ENCODE data around the gene MPST.

Gene MPST

DNA sequence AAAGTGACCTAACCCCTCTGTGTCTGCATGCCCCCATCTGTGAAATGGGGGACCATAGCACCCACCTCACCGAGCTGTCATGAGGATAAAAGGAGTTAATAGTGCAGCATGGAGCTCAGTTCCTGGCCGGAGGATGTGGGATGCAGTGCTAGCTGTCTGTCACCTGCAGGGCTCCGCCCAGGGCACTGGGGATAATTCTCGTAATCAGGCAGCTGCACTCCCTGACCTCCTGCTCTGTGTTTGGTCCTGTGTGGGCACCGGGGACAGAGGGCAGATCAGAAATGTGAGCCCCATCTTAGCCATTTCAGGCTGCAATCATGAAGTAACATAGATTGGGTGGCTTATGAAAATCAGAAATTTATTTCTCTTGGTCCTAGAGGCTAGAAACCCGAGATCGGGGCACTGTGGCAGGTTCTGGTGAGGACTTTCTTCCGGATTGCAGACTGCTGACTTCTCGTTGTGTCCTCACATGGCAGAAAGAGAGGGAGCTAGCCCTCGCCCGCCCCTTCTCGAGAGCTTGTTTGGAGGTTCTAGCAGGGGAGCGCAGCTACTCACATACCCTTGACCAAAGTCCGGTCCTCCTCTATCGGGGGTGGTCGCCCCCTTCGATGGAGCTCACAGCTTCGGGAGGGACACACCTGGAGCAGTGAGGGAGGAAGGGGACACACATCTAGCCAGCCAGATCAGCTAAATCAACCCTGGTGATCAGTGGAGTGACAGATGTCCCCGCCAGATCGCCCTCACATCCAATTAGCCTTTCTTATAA, 35.2 kb downstream of the MPST start:
- 0 out of 2 replicates have a peak, but pooled peaks have one; percentile 11 for TF ChIP-seq ZNF768 (tag by site-specific recombination; IDR thresholded peaks at IDR 0.05)
- TF ChIP-seq RBAK (tag by site-specific recombination; IDR thresholded peaks at IDR 0.05): no peak
- H3K4me3 ChIP-seq (ENCODE audit: low read depth, low read length): no peak overlapping the region
- H3K9me3 ChIP-seq (ENCODE audit: control insufficient read depth, insufficient read depth, low read depth, low read length): no peaks in the 10 kb centered on the region
- CTCF ChIA-PET: interaction anchor here (0.7 to 2.6 kb wide), 6 partner anchors 9 to 202 kb away, joined by 3 to 9 read pairs (median 4); no protein-coding TSS in a partner anchor
- POLR2A ChIA-PET: interaction anchor here (0.5 kb wide), 1 partner anchor 10 kb away, joined by 3 read pairs; no protein-coding TSS in a partner anchor
- peaks cover 0 to 70% of the 10 kb centered on the region in 2 experiments; a peak in 1 of 3 replicates for H3K36me3 ChIP-seq (ENCODE audit: control insufficient read depth in 2 of 2, insufficient read depth in 1 of 2, low read length in 2 of 2)
- peaks cover 5% of the 10 kb centered on the region; the same call in 1 of the 2 replicates for H3K4me1 ChIP-seq (ENCODE audit: control insufficient read depth, insufficient read depth, low read length)
- no peak overlapping the region for H3K27ac ChIP-seq (ENCODE audit: extremely low read depth, low read depth, low read length)

DNA sequence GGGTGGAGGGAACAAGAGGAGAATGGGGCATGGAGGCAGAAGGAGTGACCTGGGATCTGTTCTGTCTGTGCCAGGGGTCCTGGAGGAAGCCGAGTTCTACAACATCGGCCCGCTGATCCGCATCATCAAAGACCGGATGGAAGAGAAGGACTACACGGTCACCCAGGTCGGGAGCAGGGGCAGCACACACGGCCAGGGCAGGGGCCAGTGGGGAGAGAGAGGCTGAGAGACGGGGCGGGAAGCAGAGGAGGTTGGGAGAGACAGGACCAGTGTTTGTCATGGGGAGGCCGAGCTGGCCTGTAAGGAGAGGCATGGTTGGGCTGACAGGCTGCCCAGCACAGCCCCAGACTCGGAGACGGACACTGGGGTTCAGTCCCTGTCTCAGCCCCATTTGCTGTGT, 36.7 kb downstream of the MPST start:
- CTCF ChIA-PET: interaction anchor here (1.5 to 2.6 kb wide), 2 partner anchors 144 to 200 kb away, joined by 4 to 9 read pairs; no protein-coding TSS in a partner anchor
- TF ChIP-seq ZNF24 (tag by site-specific recombination; IDR thresholded peaks at IDR 0.05) (no peak), ZNF398 (tag by site-specific recombination; IDR thresholded peaks at IDR 0.05) (no peak), ZNF843 (tag by site-specific recombination; IDR thresholded peaks at IDR 0.05) (no peak), ZNF777 (tag by site-specific recombination; IDR thresholded peaks at IDR 0.05; ENCODE audit: borderline replicate concordance) (no peak), GFI1B (tag by site-specific recombination; IDR thresholded peaks at IDR 0.05) (no peak), ZNF830 (tag by site-specific recombination; IDR thresholded peaks at IDR 0.05; ENCODE audit: low read depth) (no peak), ZBTB1 (tag by site-specific recombination; IDR thresholded peaks at IDR 0.05) (no peak), KLF16 (tag by site-specific recombination; IDR thresholded peaks at IDR 0.05) (no peak), KLF8 (tag by site-specific recombination; IDR thresholded peaks at IDR 0.05) (no peak), ZNF341 (tag by site-specific recombination; IDR thresholded peaks at IDR 0.05; ENCODE audit: low read depth) (no peak), HOXA7 (CRISPR knock-in tag; IDR thresholded peaks at IDR 0.05; ENCODE audit: borderline replicate concordance) (no peak), SP3 (tag by site-specific recombination; IDR thresholded peaks at IDR 0.05) (no peak), ZNF280C (tag by site-specific recombination; IDR thresholded peaks at IDR 0.05) (no peak), ZNF560 (tag by site-specific recombination; IDR thresholded peaks at IDR 0.05; ENCODE audit: borderline replicate concordance) (no peak), ZFP37 (tag by site-specific recombination; IDR thresholded peaks at IDR 0.05) (no peak), ZNF664 (tag by site-specific recombination; IDR thresholded peaks at IDR 0.05) (no peak), ZNF157 (tag by site-specific recombination; IDR thresholded peaks at IDR 0.05) (no peak), FEZF1 (tag by site-specific recombination; IDR thresholded peaks at IDR 0.05) (no peak)
- TF ChIP-seq, protein P1, sequence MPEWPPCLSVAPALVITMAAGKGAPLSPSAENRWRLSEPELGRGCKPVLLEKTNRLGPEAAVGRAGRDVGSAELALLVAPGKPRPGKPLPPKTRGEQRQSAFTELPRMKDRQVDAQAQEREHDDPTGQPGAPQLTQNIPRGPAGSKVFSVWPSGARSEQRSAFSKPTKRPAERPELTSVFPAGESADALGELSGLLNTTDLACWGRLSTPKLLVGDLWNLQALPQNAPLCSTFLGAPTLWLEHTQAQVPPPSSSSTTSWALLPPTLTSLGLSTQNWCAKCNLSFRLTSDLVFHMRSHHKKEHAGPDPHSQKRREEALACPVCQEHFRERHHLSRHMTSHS (tag by site-specific recombination; IDR thresholded peaks at IDR 0.05): no peak

More for the DNA sequence above, 36.7 kb downstream of the MPST start:
- POLR2A ChIA-PET: no interaction called here
- Histone ChIP-seq H3K27ac (ENCODE audit: extremely low read depth, low read depth, low read length) (no peak overlapping the region), H3K36me3 (ENCODE audit: control insufficient read depth in 2 of 2, insufficient read depth in 1 of 2, low read length in 2 of 2) (peaks cover 0 to 85% of the 10 kb centered on the region in 2 experiments; a peak in 2 of 3 replicates), H3K4me1 (ENCODE audit: control insufficient read depth, insufficient read depth, low read length) (peaks cover 5% of the 10 kb centered on the region; the same call in 1 of the 2 replicates), H3K4me3 (ENCODE audit: low read depth, low read length) (no peak overlapping the region), H3K9me3 (ENCODE audit: control insufficient read depth, insufficient read depth, low read depth, low read length) (no peaks in the 10 kb centered on the region)
